Subcutaneous adipose tissue (tissue), 4 donors: ENCODE results near the gene HES5. TPM values are rescaled to one million over a fixed set of nuclear protein-coding genes. Genes with fewer than 3 reads are reported as not detected.

Experiments used
- CTCF ChIP-seq: fragments of 450-650 bp; IDR thresholded peaks from one replicate; pipeline ENCODE4 v1.5.1; 2016; ENCODE audit warnings: low read depth, mild to moderate bottlenecking, control low read depth, antibody characterized with exemption, moderate library complexity
- total RNA-seq, 4 donors: library from RNA; depleted of rRNA; stranded (reverse); fragments of >200 nt; gene quantifications; one replicate each; pipeline ENCODE4 v1.1.0, GENCODE V29; 2016

The HES5 gene
- total RNA-seq, 4 donors from 2014 or later = 0.57 TPM; not detected in 3

DNA sequence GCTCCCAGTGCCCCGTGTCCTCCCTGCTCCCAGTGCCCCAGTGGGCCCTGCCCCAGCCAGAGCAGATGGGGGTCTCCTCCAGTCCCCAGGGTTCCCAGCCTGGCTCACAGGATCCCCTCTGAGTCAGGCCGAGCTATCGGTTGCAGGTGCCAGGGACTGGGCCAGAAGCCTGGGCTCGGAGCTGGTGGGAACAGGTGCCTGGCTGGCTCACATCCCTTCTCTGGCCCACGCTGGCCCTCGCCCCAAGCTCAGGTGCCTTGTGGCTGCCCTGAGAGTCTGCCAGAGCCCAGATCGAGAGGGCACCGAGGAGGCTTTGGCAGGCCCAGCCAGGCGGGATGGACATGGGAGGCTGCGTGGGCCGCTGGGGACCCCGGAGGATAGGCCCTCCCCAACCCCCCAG lies 35.0 kb downstream of the HES5 start:
- TF ChIP-seq CTCF = no peak

DNA sequence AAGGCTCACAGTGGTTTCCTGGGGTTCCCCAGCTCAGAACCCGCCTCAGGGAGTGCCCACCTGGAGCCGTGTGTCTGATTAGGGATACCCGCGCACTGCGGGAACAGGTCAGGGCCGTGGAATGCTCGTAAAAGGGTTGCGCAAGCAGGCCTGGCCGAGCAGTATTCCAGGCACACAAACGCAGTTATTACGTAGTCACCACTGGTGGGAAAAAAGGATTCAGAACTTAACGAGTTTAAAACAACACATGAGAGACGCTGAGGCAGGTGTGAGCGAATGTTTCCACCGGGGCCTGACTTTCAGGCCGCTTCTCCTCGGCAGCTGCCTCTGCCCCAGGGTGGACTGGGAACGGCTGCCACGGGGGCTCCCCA lies 35.8 kb downstream of the HES5 start:
- no peak for TF ChIP-seq CTCF

DNA sequence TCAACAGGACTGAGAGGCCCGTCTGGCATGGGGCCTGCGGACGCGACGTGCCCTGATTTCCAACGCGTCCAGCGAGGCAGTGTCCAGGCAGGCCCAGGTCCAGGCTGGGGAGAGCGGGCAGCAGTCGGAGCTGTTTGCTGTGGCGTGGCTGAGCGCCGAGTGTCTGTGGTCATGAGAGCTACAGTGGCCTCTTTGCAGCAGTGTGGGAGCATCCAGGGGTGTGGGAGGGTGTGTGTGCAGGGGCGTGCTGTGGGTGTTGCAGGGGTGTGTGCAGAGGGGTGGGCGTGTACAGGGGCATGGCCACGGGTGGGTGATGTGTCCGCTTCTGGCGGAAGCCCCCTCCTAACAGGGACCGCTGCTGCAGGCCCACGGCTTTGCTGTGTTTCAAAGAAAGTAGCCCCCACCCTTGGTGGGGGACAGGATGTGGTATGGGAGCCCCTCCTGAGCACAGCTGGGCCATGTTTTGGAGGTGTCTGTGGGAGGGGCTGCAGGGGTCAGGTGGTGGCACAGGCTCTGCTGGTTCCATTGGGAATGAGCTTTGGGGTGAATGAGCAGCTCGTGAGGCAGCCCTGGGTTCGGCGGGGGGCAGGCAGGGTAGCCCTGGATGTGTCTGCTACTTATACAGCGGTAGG lies 36.3 kb downstream of the HES5 start:
- TF ChIP-seq CTCF = no peak

DNA sequence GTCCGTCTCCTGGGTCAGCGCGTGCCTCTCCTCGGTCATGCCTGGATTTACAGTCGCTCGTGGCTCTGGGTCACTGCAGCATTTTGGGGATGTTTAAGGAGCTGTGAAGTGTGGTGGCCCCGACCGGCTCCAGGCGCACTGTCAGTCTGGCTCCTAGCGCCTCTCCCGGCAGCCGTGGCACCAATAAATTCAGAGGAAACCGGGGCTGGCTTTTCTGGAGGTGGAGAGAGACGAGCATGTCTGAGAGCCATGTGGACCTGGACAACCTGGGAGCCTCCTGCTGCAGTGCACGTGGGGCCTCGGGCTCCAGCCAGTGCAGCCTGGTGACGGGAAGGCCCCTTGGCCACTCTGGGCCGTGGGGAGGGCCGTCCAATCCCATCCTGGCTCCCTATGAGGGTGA lies 36.8 kb downstream of the HES5 start:
- no peak for TF ChIP-seq CTCF

GRCh38 chr1:2492091-2492490 lies 38.0 kb downstream of the HES5 start:
- TF ChIP-seq CTCF = no peak

- TF ChIP-seq CTCF = no peak
These were observed 40.4 kb downstream of the HES5 start for GRCh38 chr1:2489615-2490014.

DNA sequence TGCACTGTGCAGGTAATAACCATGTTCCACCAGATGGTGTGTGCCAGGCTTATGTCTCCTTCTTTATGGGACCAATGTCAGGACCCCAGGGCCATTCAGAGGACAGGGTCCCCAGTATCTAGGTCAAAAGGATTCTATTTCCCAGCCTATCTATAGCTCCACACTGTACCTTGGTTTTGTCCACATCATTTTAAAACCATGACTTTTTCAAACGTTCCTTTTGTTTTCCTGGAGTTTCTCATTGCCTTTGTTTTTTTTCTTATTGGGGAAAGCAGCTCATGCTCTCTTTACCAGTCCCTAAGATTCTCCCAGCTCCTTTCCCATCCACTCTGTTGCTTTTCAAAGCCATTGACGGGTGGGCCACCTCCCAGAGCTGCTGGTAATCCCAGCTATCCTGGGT lies 41.4 kb downstream of the HES5 start:
- TF ChIP-seq CTCF = no peak
